Activated CD4-positive, CD25-positive, alpha-beta regulatory T cell (primary cell): ENCODE measurements around the gene ZDHHC7.

Source experiments
- DNase-seq, 4 experiments: peaks; one replicate each; lab custom pipeline; 2025; lab: John Stamatoyannopoulos, UW

Gene ZDHHC7

DNA sequence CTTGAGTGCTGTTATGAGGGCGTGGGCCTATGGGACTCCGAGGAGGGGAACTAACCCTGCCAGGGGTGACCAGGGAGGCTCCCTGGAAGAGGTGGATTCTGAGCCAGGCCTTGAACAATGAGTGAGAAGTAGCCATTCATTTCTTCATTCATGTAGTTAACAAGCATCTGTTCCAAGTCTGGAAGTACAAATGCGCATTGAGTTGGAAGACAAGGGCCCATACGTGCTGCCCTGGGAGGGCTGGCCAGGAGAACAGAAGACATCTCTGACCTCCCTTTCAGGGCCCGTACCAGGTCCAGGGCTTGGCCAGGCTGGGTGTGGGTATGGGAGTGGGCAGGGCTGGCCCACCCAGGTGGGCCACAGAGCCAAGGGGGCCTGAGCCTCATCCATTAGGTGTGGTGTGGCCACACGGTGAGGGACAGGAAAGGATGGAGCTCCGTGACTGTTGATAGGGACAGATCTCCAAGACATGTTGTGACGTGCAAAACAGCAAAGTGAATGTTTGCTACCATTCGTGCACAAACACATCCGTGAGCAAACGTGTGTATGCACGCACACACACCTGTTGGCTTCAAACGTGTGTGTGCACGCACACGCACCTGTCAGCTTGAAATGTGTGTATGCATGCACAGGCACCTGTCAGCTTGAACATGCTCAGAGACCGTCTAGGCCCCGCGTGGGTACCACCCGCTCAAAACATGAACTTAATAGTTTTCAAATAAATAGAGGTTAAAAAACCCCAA lies 46.8 kb downstream of the ZDHHC7 start:
- no peak for DNase-seq

DNA sequence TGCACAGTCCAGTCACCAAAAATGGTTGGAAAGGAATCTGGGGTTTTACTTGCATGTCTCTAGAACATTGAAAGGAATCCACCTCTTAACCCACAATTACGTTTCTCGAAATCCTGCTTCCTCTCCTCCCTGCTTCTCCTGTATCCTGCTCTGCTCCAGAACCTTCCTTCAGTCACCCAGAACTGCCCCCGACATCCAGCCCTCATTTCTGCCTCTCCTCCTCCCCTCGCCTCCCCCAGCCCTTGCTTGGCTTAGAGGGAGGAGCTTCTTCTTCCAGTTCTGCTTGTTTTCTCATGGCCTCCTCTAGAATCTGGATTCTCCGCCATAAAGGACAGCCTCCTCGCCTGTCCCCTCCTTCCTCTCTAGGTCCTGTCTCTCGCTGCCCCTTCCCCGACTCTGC lies 48.3 kb downstream of the ZDHHC7 start:
- DNase-seq, result no peak

DNA sequence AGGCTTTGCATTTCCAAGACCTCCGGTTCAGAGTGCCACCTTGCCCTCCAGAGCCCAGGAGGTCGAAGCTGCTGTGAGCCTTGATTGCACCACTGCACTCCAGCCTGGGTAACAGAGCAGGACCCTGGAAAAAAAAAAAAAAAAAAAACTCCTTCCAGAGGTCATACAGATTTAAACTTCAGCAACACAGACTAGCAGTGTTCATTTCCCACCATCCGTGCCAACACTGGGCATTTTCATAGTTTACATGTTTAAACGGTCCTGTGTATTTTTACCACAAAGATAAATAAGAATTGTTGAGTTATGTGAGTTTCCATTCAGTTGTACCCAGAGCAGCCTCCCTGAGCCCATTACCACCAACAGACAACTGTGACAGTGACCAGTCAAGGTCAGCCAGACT lies 50.4 kb downstream of the ZDHHC7 start:
- no peak for DNase-seq

DNA sequence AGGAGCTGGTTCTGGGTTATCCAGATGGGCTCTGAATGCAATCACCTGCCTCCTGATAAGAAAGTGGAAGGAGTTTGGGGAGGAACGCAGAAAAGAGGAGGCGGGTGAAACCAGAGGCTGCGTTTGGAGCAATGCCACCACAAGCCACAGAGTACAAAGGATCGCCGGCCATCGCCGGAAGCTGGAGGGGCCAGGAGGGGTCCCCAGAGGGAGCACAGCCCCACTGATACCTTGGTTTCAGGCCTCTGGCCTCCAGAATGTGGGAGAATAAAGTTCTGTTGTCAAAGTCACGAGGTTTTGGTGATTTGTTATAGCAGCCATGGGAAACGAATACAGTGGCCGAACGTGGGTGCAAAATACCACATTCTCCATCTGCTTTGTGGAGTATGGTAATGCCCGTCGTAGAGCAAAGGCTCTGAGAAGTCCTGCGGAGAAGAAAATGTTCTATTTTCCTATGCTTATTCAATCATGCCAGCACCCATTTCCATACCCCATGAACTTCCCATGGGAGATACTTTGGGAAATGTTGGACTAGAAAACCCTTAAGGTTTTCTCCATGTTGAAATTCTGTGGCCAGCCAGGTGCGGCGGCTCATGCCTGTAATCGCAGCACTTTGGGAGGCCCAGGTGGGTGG lies 51.4 kb downstream of the ZDHHC7 start:
- no peak for DNase-seq

DNA sequence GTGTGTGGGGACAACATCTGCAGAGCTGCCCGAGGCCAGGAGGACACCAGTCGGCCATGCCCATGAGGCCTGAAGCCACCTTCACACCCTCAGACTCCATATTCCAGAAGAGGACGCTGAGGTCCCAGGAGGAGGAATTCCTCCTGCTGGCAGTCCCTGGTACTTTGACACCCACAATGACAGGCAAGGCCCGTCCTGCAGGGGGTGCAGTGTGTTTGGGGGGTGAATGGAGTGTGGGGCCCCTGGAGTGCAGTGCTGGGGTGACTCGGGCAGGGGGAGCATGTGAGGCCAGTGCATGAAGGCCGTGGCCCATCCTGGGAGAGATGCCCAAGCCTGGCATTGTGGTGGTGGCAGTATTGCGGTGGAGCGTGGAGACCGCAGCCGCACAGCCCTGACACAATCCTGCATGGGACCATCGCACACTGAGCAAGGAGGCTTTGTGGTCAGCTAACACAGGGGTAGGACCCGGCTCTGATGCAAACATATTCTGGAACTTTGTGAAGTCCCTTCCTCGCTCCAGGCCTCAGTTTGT lies 52.2 kb downstream of the ZDHHC7 start:
- DNase-seq, result no peak

DNA sequence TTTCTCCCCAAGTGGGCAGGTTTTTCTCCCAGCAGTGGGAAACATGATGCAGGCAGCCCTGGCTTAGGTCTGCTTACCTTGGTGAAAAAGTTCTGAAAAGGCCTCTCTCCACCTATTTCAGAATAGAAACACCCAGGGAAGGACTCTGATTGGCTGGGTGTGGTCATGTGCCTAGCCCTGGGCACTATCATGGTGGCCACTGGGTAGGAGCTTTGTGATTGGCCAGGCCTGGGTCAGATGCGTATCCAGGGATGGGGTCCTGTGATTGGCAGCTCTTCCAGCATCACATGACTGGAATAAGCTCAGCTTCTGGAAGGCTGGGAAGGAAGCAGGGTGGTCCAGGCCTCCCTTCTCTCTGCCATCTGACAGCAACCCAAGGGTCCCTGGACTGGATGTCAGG lies 53.5 kb downstream of the ZDHHC7 start:
- no peak for DNase-seq

DNA sequence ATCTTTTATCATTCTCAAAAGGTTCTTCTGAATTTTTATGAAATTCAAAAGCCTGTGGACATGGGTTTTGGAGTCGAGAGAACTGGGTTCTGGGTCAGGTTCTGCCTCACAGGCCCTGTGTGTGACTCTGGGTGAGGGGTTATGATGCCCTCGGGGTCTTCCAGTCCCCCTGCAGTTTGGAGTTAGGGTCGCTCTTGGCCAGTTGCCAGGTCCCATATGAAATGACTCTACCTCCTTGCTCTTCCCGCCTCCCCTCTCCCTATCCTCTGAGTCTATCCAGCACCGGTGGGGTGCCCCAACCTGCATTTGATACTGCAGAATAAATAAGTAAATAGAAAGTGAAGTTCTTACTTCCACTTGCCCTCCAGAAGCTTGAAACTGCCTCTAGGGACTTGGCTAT lies 54.1 kb downstream of the ZDHHC7 start:
- DNase-seq, result no peak

DNA sequence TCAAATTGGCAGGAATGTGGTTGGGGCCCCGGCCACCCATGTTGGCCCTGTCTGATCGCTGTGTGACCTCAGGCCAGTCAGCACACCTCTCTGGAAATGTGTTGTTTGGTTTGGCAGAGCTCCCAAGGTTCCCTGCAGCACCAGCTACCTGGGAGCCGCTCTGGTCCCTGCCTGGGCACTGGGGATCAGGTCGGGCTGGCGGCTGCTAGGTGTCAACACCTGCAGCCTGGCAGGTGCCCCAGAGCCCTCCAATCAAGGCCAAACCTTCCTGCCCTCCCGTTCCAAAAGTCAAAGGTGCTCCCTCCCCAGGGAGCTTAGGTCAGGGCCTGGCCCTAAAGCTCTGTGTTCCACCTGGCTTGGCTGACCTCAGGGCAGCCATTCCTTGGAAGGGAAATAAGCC lies 55.9 kb downstream of the ZDHHC7 start:
- no peak for DNase-seq

DNA sequence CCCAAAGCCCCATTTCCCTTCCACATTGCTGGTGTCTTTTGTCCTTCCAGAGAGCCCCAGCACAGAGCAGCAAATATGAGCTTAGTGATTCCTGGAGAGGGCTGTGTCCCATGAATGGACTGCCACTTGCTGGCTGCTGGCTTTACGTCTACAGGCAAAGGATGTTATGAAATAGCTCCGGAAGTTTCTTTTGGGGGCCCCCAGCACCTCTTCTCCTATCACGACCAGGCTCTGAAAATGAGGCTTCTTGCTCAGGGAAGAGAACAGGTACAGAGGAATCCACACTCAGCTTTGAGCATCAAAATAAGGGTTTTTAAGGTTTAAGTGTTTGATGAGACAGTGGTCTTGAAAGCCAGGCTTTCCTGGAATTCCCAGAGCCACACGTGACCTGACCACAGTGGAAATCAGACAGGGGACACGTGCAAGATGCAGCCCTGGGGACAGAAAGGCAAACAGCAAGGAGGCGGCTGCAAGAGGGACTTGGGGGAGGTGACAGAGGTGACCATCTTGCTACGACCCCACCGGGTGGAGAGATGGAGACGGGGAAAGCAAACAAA lies 58.1 kb downstream of the ZDHHC7 start:
- no peak for DNase-seq

DNA sequence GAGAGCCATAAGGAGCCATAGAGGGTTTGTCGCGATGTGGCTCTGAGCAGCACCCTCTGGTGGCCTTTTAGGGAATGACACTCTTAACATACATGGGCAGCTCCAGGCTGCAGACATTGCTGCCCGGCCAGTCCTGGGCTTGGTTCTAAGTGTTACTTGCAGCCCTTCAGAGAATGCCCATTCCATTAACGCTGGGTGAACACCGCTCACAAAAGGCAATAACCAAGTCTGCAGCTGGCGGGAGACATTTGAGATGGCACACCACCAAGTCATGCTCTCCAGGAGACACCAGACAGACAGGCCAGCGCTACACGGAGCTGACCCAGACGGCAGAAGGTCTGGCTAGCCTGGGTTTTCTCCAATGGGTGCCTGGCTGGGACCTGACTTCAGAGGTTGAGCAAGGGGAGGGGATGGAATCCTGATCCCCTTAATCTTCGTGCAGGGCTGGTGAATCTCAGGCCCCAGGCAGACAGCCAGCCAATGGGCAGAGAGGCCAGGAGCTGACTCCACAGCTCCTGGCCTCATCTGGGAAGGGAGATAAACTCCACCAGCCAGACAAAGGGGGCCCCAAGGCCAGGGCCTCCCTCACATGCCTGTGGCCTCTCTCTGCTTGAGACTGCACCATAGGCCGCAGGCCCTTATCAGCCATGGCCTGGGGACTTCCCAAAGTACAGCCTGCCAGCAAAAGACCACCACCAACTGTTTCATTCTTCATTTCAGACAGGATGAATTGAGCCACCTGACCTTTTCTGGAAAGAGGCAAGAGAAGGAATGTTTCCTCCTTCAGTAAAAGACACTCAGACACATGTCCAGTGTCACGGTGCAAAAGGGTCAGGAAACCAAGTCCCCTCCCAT lies 58.8 kb downstream of the ZDHHC7 start:
- DNase-seq, result peak; percentile 16 to 45 (median 28)

DNA sequence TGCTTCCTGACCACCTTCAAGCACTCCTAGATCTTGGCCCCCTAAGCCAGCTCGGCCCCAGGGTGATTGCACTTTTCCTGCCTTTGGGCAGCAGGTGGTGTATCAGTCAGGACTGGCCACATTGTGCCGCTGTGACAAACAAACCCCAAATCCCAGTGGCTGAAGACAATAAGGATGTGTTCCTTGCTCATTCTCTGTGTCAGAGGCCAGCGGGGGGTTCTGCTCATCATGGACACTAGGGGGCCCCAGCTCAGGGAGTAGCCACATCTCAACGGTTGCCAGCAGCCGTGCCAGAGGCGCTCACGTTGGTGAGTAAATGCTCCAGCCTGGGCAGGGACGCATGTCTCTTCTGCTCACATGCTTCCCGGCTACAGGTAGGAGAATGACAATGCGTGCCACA lies 60.4 kb downstream of the ZDHHC7 start:
- no peak for DNase-seq

DNA sequence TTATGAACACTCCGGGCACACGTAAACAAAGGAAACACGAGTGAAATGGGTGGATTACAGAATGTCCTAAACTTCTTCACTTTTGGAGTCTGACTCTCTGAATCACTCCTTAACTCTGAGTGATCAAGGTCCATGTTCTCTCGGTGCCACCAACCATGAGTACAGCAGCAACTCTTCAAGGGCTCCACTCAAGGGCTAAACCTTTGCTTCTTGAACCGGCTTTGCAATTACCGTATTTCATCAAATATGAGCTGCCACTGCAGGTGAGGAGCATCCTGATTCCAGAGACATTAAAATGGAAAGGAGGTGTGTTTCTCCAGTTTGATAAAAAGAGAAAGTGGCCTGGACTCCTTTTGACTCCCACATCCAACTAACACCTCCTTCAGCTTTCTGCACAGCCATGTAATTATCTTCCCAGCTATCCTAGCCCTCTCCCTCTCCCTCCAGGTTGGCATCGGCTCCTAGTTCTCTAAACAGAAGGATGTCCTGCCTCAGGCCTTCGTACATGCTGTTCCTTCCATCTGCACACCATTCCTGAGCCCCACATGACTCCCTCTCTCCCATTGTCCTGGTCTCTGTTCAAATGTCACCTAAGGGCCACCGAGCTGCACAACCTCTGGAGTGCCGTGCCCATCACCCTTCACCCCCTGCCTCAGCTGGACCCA lies 61.4 kb downstream of the ZDHHC7 start:
- DNase-seq, result no peak

DNA sequence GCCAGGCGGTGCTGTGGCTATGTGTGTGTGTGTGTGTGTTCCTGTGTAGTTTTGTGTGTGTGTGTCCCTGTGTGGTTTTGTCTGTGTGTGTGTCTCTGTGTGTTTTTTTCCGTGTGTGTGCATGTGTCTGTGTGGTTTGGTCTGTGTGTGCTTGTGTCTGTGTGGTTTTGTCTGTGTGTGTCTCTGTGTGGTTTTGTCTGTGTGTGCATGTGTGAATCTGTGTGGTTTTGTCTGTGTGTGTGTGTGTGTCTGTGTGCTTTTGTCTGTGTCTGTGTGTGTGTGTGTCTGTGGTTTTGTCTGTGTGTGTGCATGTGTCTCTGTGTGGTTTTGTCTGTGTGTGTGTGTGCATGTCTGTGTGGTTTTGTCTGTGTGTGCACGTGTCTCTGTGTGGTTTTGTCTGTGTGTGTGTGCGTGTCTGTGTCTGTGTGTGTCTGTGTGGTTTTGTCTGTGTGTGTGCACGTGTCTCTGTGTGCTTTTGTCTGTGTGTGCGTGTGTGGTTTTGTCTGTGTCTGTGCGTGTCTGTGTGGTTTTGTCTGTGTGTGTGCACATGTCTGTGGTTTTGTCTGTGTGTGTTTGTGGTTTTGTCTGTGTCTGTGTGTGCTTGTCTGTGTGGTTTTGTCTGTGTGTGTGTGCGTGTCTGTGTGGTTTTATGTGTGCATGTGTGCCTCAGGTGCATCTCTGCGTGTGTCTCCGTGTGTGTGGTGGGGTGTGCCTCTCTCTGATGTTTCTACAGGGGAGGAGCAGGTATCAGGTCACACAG lies 62.3 kb downstream of the ZDHHC7 start:
- DNase-seq, result no peak

DNA sequence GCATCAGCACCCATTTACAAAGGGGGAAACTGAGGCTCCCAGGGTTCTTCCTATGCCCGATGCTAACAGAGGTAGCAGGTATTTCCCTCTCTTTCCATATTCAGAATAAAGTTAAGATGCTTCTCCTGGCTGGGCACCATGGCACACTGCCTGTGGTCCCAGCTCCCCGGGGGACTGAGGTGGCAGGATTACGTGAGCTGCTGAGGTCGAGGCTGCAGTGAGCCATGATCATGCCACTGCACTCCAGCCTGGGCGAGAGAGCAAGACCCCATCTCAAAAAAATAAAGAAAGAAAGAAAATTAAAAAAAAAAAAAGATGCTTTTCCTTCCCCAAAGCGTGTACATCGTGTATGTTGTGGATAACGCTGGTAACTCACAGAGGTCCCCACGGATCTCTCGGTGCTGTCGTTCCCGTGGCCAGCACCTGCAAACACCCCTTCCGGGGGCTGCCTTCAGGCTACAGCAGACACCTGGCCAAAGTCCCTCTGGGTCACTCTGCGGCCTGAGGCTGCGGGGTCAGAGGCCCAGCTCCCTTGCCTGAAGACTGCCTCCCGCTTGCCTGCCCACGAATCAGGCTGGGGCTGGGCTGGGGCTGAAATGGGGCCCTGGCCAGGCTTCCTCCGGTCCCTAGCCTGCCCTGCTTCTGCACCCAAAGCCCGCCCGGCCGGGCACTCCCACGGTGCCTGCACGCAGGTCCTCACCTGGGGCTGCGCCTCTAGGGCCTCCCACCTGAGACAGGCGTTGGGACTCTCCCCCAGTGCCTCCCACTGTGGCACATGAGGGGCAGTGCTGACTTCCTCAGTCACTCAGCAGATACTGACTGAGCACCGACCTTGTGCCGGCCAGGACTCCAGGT lies 63.1 kb downstream of the ZDHHC7 start:
- no peak for DNase-seq

DNA sequence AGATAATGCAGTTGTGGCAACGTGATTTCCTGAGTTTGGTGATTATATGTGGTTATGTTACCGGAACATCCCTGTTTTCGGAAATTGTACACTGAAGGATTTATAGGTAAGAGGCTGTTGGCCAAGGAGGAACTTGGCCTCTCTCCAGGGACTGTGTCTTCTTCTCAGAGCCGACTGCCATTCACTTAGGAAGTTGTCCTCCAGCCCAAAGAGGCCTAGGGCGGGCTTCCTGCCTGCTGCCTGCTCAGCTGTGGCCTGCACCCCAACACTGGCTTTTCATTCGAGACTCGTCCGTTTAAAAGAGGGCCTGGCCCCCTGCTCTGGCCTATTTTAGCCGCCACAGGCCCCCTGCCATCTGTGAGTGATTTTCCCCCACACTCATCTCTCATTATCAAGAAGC lies 64.3 kb downstream of the ZDHHC7 start:
- no peak for DNase-seq

DNA sequence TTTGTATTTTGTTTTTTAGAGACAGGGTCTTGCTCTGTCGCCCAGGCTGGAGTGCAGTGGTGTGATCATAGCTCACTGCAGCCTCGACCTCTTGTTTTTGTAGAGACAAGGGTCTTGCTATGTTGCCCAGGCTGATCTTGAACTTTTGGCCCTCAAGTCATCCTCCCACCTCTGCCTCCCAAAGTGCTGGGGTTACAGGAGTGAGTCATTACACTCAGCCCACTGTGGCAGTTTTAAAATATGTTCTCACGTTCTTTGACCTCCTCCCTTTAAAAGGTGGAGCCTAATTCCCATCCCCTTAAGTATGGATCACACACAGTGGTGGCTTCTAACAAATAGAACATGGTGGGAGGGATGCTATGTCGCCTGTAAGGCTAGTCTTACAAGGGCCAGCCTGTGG lies 67.7 kb downstream of the ZDHHC7 start:
- no peak for DNase-seq

DNA sequence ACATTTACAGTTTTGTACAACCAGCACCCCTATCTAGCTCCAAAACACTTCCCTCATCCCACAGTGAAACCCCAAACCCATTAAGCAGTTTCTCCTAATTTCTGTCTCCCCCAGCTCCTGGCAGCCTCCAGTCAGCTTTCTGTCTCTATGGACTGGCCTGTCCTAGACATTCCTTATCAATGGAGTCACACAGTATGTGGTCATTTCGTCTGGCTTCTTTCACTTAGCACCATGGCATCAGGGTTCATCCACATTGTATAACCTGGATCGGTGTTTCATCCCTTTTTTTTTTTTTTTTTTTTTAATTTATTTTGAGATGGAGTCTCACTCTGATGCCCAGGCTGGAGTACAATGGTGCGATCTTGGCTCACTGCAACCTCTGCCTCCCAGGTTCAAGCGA lies 68.5 kb downstream of the ZDHHC7 start:
- DNase-seq, result no peak

DNA sequence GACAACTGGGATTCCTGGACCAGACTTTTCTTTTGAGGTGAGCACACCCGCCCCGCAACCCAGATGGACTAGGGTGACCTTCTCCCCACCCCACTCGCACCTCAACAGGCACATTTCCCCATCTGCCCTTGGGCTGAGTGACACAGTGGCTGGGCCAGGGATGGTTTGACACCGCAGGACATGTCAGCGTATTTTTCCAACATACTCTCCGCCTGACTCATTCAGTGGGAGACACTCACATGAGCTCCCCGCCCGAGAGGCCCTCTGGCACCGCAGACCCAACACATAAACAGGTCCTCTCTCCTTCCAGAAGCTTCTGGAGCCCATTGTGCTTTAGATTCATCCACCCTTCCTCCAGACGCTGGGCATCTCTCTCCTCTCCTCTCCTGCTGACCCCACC lies 69.4 kb downstream of the ZDHHC7 start:
- no peak for DNase-seq

DNA sequence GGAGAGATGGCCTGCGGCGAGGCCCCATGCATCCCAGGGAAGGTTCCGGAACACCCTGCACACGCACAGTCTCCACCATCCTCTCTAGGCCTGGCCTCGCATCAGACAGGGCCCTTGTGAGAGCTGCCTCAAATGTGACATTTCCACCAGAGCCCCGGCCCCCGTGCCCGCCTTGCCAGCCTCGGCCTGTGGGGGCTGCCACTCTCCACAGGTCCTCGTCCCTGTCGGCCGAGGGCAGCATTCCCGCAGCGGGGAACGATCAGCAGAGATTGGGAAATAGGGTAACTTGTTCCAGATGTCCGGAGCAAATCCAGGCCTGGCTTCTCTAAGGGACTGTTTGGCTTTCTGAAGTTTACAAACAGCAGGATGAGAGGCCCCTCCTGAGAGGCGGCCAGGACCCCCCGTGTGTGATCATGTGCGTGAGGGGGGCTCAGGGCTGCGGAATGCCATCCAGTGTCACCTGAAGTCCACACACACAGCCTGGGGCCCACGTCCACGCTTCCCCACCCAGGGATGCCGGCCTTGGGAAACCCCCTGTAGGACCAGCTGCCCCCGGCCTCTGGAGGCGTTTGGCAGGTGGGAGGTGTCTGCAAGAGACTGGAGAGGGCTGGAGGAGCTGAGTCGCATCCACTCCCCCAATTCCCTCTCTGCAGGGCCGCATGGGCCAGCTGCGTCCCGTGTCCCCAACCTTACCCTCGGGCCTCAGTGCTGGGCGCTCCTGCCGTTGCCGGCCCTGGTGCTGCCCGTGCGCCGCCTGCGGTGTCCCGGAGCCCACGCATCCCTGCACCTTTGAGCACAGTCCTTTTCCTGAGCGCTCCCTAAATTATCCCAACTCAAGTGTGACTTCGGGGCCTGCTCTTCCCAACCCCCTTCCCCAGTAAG lies 70.4 kb downstream of the ZDHHC7 start:
- no peak for DNase-seq
